HCT116 (cell line): ENCODE measurements around the gene ST7. TPM values are rescaled to one million over a fixed set of nuclear protein-coding genes. Genes with fewer than 3 reads are reported as not detected.

ENCODE experiments used
- ATAC-seq: fragments of 200-7000 bp; cut with Tn5 transposase; 2 replicates; pipeline ENCODE4 v1.9.1; 2020; ENCODE audit warnings: mild to moderate bottlenecking, moderate library complexity
- BruUV-seq: library from RNA; stranded (reverse); fragments of 400-500 nt; replicated peaks from 2 replicates; lab custom pipeline; 2021; lab: Mats Ljungman, UMichigan
- CTCF ChIA-PET: fragments of 300-600 bp; sonication (Branson Sonifier 250); formaldehyde crosslinking; loops from one replicate; lab custom pipeline; 2021; ENCODE audit warnings: antibody characterized with exemption; lab: Charles Lee
- POLR2A ChIA-PET: fragments of 300-600, 350-600 bp; sonication (Branson Sonifier 250); formaldehyde crosslinking; loops from one replicate; lab custom pipeline; 2021; ENCODE audit warnings: antibody characterized with exemption; lab: Charles Lee
- RAD21 ChIA-PET, 2 experiments: fragments of 300-600 bp; sonication (Branson Sonifier 250); formaldehyde crosslinking; loops; one replicate each; lab custom pipeline; 2023; ENCODE audit warnings: low total read pairs in 2 of 2; ENCODE audit not compliant: uncharacterized antibody in 2 of 2, unreplicated experiment in 2 of 2, low non-redundant PET in 1 of 2; lab: Charles Lee
- DNase-seq: peaks from one replicate; pipeline ENCODE4 v3.0.0-alpha.2; 2010; ENCODE audit warnings: low read depth, low spot score
- H2AFZ ChIP-seq: fragments of 200-600 bp; shearing (Covaris generic), sonication (generic); 2 replicates; pipeline ENCODE4 v1.6.1; 2017; ENCODE audit warnings: low read depth, mixed run types, mixed read lengths, antibody characterized with exemption, low read length; ENCODE audit not compliant: poor library complexity, severe bottlenecking
- H3K27ac ChIP-seq: 2 replicates; pipeline ENCODE4 v1.5.1; 2012; ENCODE audit warnings: low read depth, low read length
- H3K27me3 ChIP-seq: fragments of 200-600 bp; sonication (generic); 2 replicates; pipeline ENCODE4 v1.6.1; 2016; ENCODE audit warnings: mixed run types, low read length, mixed read lengths; ENCODE audit not compliant: insufficient read depth
- H3K36me3 ChIP-seq, 2 experiments: fragments of 200-500 bp in 1 of 2; fragments of 200-600 bp in 1 of 2; sonication (Bioruptor generic) in 1 of 2; sonication (generic) in 1 of 2; 2 replicates each; pipeline versions ENCODE4 v1.5.1 to v1.6.1; 2014 to 2016; ENCODE audit warnings: low read length in 2 of 2, inconsistent platforms in 1 of 2, mixed read lengths in 1 of 2, mixed run types in 1 of 2; ENCODE audit not compliant: insufficient read depth in 2 of 2, control insufficient read depth in 1 of 2
- H3K4me1 ChIP-seq, 2 experiments: fragments of 200-600 bp in 1 of 2; sonication (generic) in 1 of 2; 2 replicates each; pipeline versions ENCODE4 v1.5.1 to v1.6.1; 2012 to 2017; ENCODE audit warnings: low read length in 2 of 2, inconsistent platforms in 1 of 2, mild to moderate bottlenecking in 1 of 2, mixed read lengths in 1 of 2, mixed run types in 1 of 2, moderate library complexity in 1 of 2; ENCODE audit not compliant: insufficient read depth in 2 of 2, control insufficient read depth in 1 of 2
- H3K4me2 ChIP-seq: fragments of 200-600 bp; sonication (generic); 2 replicates; pipeline ENCODE4 v1.6.1; 2017; ENCODE audit warnings: mixed run types, low read length, mixed read lengths
- H3K4me3 ChIP-seq, 2 experiments: fragments of 200-600 bp in 1 of 2; sonication (generic) in 1 of 2; replicated peaks in 1 of 2; 2 replicates each; pipeline ENCODE4 v1.5.1; 2011 to 2016; ENCODE audit warnings: low read length in 2 of 2, control low read depth in 1 of 2, low read depth in 1 of 2, mild to moderate bottlenecking in 1 of 2, mixed read lengths in 1 of 2, mixed run types in 1 of 2
- H3K79me2 ChIP-seq: fragments of 200-600 bp; sonication (generic); 2 replicates; pipeline ENCODE4 v1.6.1; 2017; ENCODE audit warnings: mild to moderate bottlenecking, mixed run types, low read length, moderate library complexity, mixed read lengths; ENCODE audit not compliant: insufficient read depth
- H3K9ac ChIP-seq: fragments of 200-600 bp; sonication (generic); 2 replicates; pipeline ENCODE4 v1.6.1; 2016; ENCODE audit warnings: low read length, mixed read lengths
- H3K9me2 ChIP-seq: fragments of 200-600 bp; sonication (generic), shearing (Covaris generic); 2 replicates; pipeline ENCODE4 v1.6.1; 2017; ENCODE audit warnings: mixed run types, mild to moderate bottlenecking, moderate library complexity; ENCODE audit not compliant: insufficient read depth
- H3K9me3 ChIP-seq, 2 experiments: fragments of 200-500 bp in 1 of 2; fragments of 200-600 bp in 1 of 2; sonication (Bioruptor generic) in 1 of 2; sonication (generic) in 1 of 2; 2 replicates each; pipeline ENCODE4 v1.6.1; 2014 to 2017; ENCODE audit warnings: low read length in 2 of 2, mixed read lengths in 2 of 2, inconsistent platforms in 1 of 2, low read depth in 1 of 2, mild to moderate bottlenecking in 1 of 2, mixed run types in 1 of 2, moderate library complexity in 1 of 2; ENCODE audit not compliant: control insufficient read depth in 1 of 2, insufficient read depth in 1 of 2
- H4K20me1 ChIP-seq: fragments of 200-600 bp; sonication (generic), shearing (Covaris generic); 2 replicates; pipeline ENCODE4 v1.6.1; 2017; ENCODE audit warnings: mixed run types, mild to moderate bottlenecking, moderate library complexity; ENCODE audit not compliant: insufficient read depth
- CBX3 ChIP-seq: IDR thresholded peaks from 2 replicates; pipeline ENCODE4 v1.6.1; 2012; ENCODE audit warnings: low read depth
- CEBPB ChIP-seq: IDR thresholded peaks from 2 replicates; pipeline ENCODE4 v1.6.1; 2012; ENCODE audit warnings: low read depth
- EZH2phosphoT487 ChIP-seq: fragments of 200-600 bp; IDR thresholded peaks from 2 replicates; pipeline ENCODE4 v1.6.1; 2018; ENCODE audit warnings: antibody characterized with exemption, borderline replicate concordance
- FOSL1 ChIP-seq: IDR thresholded peaks from 2 replicates; pipeline ENCODE4 v1.6.1; 2012; ENCODE audit warnings: low read depth
- JUND ChIP-seq: IDR thresholded peaks from 2 replicates; pipeline ENCODE4 v1.6.1; 2012
- RAD21 ChIP-seq: IDR thresholded peaks from 2 replicates; pipeline ENCODE4 v1.6.1; 2012; ENCODE audit warnings: low read depth, mild to moderate bottlenecking
- SIN3A ChIP-seq: IDR thresholded peaks from 2 replicates; pipeline ENCODE4 v1.6.1; 2012; ENCODE audit warnings: low read depth
- SP1 ChIP-seq: IDR thresholded peaks from 2 replicates; pipeline ENCODE4 v1.6.1; 2012; ENCODE audit warnings: low read depth
- SRF ChIP-seq: IDR thresholded peaks from 2 replicates; pipeline ENCODE4 v1.6.1; 2012; ENCODE audit warnings: low read depth
- TCF7L2 ChIP-seq: IDR thresholded peaks from 2 replicates; pipeline ENCODE4 v1.7.0; 2011; ENCODE audit warnings: borderline replicate concordance, inconsistent platforms; ENCODE audit not compliant: insufficient read depth, insufficient read length; ENCODE audit errors: extremely low read depth
- YY1 ChIP-seq: IDR thresholded peaks from 2 replicates; pipeline ENCODE4 v1.6.1; 2011; ENCODE audit warnings: low read length, low read depth, moderate library complexity, mild to moderate bottlenecking; ENCODE audit not compliant: insufficient replicate concordance; ENCODE audit errors: extremely low read depth
- intact Hi-C: fragments of 100-400 bp; cut with micrococcal nuclease; formaldehyde crosslinking; loops from 2 replicates; pipeline ENCODE4 v1.10.0; 2022
- total RNA-seq: library from RNA; stranded (reverse); gene quantifications from one replicate; pipeline ENCODE4 v1.2.1, GENCODE V29; 2021; ENCODE audit not compliant: unreplicated experiment
- TF ChIP-seq, protein P1 (sequence below): IDR thresholded peaks from 2 replicates; pipeline ENCODE4 v1.6.1; 2012; ENCODE audit warnings: low read depth
- TF ChIP-seq, protein P2 (sequence below): IDR thresholded peaks from 2 replicates; pipeline ENCODE4 v1.6.1; 2011; ENCODE audit warnings: mild to moderate bottlenecking, low read length, moderate library complexity; ENCODE audit not compliant: insufficient replicate concordance; ENCODE audit errors: extremely low read depth

ST7 gene
- total RNA-seq, 1 experiment from 2014 or later, result 12.6 TPM

- ChIA-PET RAD21 (no interaction called here), POLR2A (no interaction called here), CTCF (no interaction called here)
- no peak for ATAC-seq
- Histone ChIP-seq H3K36me3 (no peaks in the 10 kb centered on the region), H3K27ac (no peak overlapping the region), H2AFZ (no peak overlapping the region), H3K4me2 (no peak overlapping the region), H3K79me2 (no peaks in the 10 kb centered on the region), H3K4me1 (no peaks in the 10 kb centered on the region), H3K9ac (no peak overlapping the region), H3K9me2 (no peaks in the 10 kb centered on the region), H4K20me1 (no peaks in the 10 kb centered on the region), H3K9me3 (no peaks in the 10 kb centered on the region), H3K4me3 (no peak overlapping the region), H3K27me3 (no peaks in the 10 kb centered on the region)
- DNase-seq, result no peak
- intact Hi-C loops, result no loop called here
- BruUV-seq, result no TSS peak
- TF ChIP-seq EZH2phosphoT487, result no peak
- no peak for TF ChIP-seq RAD21
- TF ChIP-seq, protein P1, sequence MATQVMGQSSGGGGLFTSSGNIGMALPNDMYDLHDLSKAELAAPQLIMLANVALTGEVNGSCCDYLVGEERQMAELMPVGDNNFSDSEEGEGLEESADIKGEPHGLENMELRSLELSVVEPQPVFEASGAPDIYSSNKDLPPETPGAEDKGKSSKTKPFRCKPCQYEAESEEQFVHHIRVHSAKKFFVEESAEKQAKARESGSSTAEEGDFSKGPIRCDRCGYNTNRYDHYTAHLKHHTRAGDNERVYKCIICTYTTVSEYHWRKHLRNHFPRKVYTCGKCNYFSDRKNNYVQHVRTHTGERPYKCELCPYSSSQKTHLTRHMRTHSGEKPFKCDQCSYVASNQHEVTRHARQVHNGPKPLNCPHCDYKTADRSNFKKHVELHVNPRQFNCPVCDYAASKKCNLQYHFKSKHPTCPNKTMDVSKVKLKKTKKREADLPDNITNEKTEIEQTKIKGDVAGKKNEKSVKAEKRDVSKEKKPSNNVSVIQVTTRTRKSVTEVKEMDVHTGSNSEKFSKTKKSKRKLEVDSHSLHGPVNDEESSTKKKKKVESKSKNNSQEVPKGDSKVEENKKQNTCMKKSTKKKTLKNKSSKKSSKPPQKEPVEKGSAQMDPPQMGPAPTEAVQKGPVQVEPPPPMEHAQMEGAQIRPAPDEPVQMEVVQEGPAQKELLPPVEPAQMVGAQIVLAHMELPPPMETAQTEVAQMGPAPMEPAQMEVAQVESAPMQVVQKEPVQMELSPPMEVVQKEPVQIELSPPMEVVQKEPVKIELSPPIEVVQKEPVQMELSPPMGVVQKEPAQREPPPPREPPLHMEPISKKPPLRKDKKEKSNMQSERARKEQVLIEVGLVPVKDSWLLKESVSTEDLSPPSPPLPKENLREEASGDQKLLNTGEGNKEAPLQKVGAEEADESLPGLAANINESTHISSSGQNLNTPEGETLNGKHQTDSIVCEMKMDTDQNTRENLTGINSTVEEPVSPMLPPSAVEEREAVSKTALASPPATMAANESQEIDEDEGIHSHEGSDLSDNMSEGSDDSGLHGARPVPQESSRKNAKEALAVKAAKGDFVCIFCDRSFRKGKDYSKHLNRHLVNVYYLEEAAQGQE, result no peak
- TF ChIP-seq FOSL1, result no peak
- TF ChIP-seq SIN3A, result no peak
- TF ChIP-seq SP1, result no peak
- no peak for TF ChIP-seq JUND
- TF ChIP-seq, protein P2, sequence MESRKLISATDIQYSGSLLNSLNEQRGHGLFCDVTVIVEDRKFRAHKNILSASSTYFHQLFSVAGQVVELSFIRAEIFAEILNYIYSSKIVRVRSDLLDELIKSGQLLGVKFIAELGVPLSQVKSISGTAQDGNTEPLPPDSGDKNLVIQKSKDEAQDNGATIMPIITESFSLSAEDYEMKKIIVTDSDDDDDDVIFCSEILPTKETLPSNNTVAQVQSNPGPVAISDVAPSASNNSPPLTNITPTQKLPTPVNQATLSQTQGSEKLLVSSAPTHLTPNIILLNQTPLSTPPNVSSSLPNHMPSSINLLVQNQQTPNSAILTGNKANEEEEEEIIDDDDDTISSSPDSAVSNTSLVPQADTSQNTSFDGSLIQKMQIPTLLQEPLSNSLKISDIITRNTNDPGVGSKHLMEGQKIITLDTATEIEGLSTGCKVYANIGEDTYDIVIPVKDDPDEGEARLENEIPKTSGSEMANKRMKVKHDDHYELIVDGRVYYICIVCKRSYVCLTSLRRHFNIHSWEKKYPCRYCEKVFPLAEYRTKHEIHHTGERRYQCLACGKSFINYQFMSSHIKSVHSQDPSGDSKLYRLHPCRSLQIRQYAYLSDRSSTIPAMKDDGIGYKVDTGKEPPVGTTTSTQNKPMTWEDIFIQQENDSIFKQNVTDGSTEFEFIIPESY, result no peak
- TF ChIP-seq CEBPB, result no peak
- TF ChIP-seq TCF7L2, result no peak
- TF ChIP-seq CBX3, result no peak
- TF ChIP-seq YY1, result no peak
- TF ChIP-seq SRF, result no peak
- TF ChIP-seq, all 23 proteins: peak for 0
Observed at GRCh38 chr7:117205873-117206272, 252.6 kb downstream of the ST7 start.
